HG02763 (cell line): ENCODE data around the gene ECHS1.
"Not testable (repeated sequence)": the region's sequence is repeated elsewhere in the genome, so short reads cannot be mapped to it uniquely, and the experiment has no call there.

Experiments used
- ATAC-seq: cut with Tn5 transposase; IDR thresholded peaks from one replicate; pipeline ENCODE4 v1.9.1; 2021; ENCODE audit warnings: mild to moderate bottlenecking, moderate library complexity; ENCODE audit not compliant: unreplicated experiment

Gene ECHS1

DNA sequence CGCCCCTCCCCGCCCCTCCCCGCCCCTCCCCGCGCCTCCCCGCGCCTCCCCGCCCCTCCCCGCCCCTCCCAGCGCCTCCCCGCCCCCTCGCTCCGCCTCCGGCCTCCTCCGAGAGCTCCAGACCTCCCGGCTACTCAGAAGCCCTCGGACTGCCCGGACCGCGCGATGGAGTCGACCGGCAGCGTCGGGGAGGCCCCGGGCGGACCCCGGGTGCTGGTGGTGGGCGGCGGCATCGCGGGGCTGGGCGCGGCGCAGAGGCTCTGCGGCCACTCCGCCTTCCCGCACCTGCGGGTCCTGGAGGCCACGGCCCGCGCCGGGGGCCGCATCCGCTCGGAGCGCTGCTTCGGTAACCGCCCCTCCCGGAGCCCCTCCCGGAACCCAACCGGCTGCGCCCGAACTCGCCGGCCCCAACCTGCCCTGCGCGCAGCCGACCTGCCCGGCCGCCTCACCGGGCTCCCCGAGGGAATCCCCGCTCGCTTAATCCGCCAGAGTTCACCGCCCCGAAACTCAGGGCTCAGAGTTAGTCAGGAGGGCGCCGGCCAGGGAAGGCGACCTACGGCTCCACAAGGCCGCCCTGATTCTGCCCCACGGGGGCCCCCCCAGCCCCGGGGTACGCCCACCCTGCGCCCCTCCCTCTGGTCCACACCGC, 6.1 kb upstream of the ECHS1 start, which contains the start of gene PAOX:
Gene PAOX, plus strand, starts transcription at position 111 of the 649 bp plus-strand sequence. Its CDS starts 55 bp downstream, at position 166.
- ATAC-seq = peak; percentile 49

DNA sequence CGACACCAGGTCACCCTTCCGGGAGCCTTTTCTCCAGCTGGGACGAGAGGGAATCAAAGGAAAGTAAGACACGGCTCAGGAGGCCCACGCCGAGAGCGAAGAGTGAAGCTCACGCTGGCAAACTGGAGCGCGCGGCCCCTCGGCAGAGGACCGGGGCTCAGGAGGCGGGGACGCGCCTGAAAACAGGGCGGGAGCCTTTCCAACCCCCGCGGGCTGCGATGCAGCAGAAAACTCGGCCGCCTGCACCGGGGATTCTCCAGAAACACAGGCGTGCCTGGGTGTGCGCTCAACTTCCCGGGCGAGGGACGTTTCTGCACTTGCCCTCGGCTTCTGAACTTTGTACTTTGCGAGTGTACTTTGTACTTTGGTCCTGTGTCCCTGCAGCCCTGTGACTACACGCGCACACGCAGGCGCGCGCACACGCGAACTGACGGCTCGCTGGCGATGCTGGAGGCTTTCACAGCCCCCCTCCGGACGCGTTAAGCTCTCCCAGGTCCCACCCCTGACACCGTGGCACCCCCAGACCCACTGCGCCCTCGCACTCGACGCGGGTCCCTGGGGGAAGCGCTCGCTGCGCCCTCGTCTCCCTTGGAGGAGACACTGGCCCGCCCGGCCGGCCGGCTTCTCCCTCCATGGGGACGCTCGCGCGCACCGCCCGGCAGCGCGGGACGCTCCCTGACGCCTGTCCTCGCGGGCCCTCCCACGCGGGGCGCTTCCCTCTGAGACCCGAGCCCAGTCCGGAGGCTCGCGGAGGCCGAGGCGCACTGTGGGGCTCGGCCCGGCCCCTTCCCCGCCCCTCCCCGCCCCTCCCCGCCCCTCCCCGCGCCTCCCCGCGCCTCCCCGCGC, 5.3 kb upstream of the ECHS1 start:
- peak; percentile 43 for ATAC-seq

DNA sequence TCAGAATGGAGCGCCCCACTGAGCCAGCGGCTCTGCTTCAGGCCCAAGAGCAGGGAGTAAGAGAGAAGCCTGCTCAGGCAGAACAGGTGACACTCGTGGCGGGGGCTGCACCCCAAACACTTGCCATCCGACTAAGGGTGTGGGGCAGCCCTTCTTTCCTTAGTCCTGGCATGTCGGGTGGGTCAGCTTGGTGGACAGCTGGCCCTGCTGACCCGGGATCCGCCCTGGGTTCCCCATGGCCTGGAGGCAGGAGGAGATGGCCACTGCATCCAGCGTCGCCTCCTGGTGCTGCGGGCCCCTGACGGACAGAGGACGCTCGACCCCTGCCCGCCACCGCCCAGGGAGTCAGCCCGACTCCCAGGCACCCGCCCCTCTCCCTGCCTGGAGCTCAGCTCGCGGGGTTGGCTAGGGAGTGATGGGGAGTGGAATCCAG, 4.7 kb upstream of the ECHS1 start:
- ATAC-seq = no peak

DNA sequence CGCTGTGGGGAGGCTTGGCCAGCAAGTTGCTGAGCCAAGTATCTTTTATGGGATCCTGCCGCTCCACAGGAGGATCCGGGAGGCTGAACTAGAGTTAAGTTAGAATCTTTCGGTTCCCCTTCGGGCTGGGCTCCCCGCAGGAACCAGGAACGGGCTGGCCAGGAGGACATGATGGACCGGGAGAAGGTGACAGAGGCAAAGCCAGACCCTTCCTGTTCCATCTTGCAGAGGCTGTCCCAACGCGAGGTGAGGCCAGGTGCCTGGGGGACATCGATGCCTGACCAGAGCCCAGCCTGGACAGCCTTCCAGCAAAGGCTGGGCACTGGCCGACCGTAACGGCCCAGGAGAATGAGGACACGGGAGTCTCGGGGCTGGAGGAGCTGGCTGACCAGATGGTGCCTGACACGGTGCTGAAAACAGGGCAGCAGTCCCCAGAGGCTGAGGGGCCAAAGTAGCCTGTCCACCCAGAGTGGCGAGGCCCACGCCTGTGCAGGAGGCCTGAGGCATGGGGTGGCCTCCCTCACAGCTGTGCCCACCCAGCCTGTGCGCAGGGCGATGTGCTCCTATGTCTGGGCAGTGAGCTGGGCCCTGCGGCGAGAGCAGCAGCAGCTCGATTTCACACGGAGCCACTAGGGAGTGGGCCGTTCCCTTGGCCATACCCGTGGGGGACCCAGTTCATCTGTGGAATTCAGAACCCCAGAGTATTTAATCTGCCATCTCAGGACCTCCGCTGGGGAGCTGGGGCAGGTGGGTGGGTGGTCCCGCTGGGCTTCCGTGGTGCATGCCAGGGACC, 4.1 kb upstream of the ECHS1 start:
- no peak for ATAC-seq

DNA sequence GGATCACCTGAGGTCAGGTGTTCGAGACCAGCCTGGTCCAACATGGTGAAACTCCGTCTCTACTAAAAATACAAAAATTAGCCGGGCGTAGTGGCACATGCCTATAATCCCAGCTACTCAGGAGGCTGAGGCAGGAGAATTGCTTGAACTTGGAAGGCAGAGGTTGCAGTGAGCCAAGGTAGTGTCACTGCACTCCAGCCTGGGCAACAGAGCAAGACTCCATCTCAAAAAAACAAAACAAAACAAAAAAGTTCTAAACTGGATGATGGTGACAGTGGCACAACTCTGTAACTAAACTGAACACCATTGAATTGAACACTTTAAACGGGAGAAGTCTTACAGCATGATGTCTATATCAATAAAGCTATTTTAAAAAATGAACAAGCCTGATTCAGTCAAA, 3.0 kb upstream of the ECHS1 start:
- ATAC-seq = not testable (repeated sequence)

DNA sequence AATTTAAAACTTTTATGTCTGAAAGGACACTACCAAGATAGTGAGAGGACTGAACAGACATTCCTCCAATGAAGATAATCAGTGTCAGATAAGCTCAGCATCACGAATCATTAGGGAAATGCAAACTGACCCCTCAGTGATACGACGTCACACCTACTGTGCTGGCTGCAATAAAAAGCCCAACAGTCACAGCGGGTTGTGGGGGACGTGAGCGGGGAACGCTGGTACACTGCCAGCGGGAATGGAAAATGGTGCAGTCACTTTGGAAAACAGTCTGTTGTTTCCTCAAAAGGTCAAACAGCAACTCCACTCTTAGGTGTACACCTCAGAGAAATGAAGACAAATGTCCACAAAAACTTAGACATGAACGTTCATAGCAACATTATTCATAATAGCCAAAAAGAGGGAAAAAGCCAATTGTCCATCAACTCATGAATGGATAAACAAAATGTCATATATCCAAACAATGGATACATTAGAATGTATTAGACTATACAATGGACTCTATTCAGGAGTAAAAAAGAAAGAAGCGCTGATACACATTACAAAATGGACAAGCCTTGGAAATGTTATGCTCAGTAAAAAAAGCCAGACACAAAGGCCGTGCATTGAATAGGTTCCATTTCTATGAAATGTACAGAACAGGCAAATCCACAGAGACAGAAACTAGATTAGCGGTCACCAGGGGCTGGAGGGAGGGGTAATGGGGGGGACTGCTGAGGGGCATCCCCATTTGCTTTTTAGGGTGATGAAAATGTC, 2.4 kb upstream of the ECHS1 start:
- no peak for ATAC-seq

DNA sequence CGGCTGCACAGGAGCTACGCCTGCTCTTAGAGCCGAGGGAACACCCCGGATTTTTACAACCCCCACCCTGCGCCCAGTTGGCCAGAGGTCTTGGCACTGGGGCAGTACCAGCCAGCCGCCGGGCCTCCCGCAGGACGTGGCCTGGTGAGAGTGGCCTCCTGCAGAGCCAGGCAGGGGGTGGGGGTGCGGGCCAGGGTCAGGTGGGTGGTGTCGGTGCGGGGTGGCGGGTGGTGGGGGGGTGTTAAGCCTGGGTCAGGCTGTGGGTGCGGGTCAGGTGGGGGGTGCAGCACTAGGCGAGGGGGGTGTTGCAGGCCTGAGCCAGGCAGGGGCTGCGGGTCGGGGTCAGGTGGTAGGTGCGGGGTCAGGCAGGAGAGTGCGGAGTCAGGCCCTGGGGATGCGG, 647 bp downstream of the ECHS1 start:
- ATAC-seq = no peak

DNA sequence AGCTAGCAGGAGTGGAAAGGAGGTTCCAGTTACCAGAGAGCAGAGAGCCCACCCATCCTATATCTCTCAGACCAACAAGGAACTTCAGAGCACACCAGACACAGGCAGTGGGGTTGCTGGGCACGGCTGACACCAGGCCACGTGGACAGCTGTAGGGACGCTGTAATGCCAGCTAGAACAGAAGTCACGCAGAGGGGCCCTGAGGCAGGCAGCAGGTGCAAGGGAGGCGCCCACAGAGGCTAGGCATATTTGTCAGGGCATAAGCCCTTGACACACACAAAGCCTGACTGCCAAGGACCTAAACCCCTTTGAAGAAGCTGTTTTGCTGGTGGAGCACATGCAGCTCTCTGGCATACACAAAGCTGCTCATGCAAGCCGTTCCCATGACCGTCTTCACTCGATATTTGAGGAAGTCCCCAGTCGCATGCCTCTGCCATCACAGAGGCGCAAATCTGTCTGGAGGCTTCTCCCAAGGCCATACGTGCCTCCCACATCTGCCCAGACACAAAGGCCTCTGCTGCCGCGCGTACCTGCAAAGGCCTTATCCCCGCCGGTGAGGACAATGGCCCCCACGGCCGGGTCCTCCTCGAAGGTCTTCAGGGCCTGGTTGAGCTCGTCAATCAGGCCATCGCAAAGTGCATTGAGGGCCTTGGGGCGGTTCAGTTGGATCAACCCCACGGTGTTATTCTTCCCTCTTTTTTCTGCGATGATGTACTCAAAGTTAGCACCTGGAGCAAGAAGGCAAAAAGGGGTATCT, 2.9 kb downstream of the ECHS1 start:
- no peak for ATAC-seq

DNA sequence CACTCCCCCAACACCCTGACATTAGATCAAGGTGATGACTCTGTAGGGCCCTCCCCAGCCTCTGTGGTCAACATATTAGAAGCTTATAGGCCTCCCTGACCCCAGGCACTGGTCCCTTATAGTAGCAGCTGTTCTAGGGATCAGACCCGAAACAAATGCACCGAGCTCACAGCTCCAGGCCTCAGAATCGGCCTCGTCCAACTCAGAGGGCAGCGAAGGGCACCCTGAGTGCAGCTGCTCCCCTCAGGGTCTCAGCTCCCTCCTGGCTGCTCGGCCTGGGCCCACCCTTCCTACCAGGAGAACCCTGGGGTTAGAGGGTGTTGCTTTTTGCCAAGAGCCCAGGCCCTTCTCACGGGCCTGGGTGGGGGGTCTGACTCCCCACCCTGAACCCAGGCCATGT, 5.0 kb downstream of the ECHS1 start:
- no peak for ATAC-seq

DNA sequence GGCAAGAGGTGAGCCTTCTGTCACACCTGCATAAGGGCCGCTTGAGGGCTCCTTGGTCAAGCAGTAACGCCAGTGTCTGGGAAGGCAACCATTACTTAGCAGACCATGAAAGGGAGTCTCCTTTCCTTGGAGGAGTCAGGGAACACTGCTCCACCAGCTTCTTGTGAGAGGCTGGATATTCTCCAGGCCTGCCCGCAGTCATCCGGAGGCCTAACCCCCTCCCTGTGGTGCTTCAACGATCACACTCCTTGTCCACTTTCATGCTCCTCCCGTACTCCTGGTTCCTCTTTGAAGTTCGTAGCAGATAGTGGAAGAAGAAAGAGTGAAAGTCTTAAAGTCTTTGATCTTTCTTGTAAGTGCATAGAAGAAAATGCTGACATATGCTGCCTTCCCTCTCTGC, 5.7 kb downstream of the ECHS1 start:
- not testable (repeated sequence) for ATAC-seq

DNA sequence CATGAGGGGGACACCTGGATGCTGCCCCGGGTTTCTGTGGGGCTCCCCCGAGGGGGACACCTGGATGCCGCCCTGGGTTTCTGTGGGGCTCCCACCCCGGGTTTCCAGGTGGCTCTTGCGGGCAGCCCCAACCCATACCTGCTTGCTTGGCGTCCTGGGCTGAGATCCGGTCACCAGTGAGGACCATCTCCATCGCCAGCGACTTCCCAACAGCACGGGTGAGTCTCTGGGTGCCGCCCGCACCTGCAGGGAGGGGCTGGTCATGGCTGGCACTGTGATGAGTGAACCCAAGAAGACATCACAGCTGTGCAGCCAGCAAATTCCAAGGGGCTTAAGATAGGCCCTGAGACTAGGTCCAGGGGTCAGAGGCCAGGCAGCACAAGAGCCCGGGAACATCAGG, 6.4 kb downstream of the ECHS1 start:
- ATAC-seq = no peak

DNA sequence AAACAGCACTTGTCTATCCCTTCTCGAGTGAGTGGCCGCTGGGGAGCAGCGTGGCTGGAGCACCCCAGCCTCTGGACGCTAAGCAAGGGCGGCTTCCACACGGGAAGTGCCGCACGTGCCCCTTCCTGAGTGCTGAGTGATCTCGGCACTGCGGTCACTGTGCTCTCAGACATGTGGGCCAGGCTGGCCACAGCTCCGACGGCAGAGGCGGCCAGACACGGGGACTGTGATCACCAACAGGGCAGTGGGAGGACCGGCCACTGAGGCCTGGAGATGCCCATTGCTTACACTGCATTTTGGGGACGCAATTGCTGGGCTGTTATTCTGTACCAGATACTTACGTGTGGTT, 7.0 kb downstream of the ECHS1 start:
- ATAC-seq = no peak

DNA sequence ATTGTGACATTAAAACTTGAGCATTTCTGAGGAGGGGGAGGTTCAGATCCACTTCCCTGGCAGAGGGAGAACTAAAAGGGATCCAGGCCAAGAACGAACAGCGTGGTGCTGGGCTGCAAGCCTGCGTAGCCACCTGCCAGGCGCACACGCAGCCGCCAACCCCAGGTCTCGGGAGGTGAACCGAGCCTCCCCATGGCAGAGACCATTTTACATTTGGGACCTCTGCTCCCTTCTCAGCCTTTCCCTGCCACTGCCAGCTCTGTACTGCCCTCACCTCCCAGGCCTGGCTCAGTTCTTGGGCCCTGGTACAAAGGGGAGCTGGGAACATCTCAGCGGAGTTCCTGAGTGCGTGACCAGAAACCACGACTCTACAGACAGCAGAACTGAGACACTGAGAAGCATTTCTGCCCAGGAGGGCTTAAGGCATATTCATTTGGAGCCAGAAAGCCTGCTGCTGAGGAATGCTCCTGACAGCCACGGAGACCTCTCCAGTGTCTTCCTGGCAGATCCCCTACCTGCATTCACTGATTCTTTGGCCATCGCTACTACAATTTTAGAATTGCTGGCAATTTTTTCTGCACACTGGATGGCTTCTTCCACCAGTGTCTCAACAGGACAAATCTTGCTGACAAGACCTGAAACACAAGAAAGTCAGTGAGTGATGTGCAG, 7.6 kb downstream of the ECHS1 start:
- ATAC-seq = no peak

DNA sequence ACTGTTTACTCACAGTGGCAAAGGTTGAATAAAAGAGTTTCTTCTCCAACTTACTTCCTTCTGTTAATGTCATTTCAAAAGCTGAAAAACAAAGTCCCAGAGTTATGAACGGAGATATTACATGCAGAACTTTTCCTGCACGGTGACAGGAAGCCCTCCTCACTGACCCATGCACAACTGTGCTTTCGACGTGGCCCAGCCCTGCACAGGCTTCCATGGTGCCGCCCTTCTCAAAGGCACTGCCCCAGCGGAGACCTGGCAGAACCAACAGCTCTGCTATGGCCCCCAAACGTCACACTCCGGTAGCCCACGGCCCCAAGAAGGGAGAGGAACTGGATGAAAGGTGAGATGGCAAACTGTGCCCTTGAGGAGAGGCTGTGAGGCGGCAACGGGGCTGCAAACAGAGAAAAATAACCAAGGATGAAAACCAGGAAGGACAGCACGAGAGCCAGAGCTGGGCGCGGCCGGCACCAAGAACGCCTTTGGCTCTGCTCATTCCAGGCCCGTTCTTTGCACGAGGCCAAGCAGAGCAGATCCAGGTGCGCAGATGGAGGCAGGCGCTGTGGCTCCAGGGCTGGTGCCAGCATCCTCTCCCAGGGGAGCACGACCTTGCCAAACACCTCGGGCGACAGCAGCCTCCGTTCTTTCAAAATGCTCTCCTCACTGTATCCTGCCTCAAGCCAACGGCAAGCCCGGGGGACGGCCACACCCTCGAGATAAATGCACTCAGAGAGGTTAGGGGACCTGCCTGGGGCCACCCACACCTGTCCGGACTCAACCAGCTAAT, 8.3 kb downstream of the ECHS1 start:
- ATAC-seq = no peak

DNA sequence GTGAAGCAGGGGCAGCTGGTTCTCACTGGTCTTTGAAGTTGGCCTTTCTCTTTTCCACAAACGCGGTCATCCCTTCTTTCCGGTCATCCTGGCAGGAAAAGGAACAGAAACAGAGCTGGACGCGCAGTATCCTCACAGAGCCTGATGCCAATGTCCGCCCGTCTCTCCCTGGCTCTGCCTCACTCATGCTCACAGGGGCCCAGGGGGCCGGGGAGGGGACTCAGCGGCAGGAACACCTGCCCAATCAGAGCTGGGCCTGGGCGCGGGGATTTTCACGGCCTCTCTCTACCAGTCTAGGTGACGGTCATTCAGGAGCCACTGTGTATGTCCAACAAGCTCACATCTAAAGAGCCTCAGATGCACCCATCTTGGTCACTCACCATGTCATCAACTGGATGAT, 10.3 kb downstream of the ECHS1 start:
- no peak for ATAC-seq

DNA sequence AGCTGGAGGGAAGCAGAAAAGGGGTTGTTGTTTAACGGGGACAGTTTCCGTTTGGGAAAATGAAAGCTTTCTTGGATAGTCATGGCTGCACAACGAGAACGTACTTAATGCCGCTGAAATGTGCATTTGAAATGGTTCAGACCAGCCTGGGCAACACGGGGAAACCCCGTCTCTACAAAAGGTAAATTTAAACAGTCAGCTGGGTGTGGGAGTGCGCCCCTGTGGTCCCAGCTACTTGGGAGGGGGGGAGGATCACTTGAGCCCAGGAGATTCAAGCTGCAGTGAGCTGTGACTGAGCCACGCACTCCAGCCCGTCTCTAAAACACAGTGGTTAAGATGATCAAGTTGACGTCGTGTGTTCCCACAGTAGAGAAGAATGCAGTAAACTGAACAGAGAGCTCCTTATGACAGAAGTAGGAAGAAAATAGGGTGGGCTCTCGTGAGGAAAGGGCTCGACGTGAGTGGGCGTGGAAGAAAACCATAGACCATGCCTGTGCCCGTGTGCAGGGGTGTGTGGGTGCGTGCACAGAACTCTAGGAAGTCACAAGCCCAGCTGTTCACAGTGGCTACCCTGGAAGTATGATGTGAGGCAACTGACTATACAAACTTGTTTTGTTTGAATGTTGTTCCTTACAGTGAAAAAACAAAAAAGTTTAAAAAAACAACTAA, 11.2 kb downstream of the ECHS1 start:
- ATAC-seq = no peak

DNA sequence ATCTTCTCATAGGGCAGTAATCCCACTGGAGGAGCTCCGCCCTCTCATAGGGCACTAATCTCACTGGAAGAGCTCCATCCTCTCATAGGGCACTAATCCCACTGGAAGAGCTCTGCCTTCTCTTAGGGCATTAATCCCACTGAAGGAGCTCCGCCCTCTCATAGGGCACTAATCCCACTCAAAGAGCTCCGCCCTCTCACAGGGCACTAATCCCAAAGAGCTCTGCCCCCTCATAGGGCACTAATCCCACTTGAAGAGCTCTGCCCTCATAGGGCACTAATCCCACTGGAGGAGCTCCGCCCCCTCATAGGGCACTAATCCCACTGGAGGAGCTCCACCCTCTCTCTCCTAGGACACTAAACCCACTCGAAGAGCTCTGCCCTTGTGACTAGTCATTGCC, 11.9 kb downstream of the ECHS1 start:
- no peak for ATAC-seq

DNA sequence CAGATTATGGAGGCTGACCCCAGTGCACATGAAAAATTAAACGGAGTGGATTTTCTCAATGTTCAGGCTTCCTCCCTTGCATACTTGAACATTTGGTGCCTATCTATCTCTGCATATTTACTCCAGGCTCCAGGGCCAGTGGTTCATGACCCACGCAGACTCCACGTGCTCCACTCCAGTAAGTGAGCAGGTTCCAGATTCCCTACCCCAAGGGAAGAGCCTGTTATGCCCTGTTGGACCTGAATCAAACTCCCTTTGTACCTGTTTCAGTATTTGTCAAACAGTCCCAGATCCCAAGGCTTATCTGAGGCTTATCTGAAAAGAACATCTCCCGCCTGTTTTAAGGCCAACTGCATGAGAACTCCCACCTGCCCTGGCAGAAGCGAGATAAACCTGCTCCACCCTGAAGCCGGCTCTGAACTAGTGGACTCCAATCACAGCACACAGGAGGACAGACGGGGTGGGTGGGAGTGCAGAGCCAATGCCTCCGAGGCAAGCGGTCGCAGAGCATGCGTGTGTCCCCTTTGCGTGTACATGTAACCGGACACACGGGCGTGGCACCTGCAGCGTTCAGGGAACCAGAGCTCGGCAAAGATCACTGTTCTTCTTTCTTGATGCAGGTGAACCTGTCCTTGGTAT, 13.1 kb downstream of the ECHS1 start:
- ATAC-seq = no peak
